Activated naive CD4-positive, alpha-beta T cell treated with anti-CD3 and anti-CD28 coated beads, Interleukin-2, amount 50 U/mL, for 72 hours (primary cell): Measurements from ENCODE around the gene TAF1B. TPM values are rescaled to one million over a fixed set of nuclear protein-coding genes. Genes with fewer than 3 reads are reported as not detected.
"Not testable (repeated sequence)": the region's sequence is repeated elsewhere in the genome, so short reads cannot be mapped to it uniquely, and the experiment has no call there.

Experiments
- ATAC-seq, 2 donors: fragments of 150-1000 bp; cut with Tn5 transposase; 2 replicates each; pipeline ENCODE4 v1.10.0; 2021; ENCODE audit warnings: mild to moderate bottlenecking in 2 of 2, moderate library complexity in 2 of 2
- DNase-seq, 2 donors: peaks; one replicate each; pipeline ENCODE4 v3.0.0; 2021 to 2022; ENCODE audit warnings: low spot score in 2 of 2
- H3K27ac Mint-ChIP-seq, 2 donors: one replicate each; pipeline ENCODE4 v1.8.0; 2022; ENCODE audit warnings: mild to moderate bottlenecking in 2 of 2, mixed read lengths in 2 of 2
- H3K36me3 Mint-ChIP-seq, 2 donors: one replicate each; pipeline ENCODE4 v1.8.0; 2022; ENCODE audit warnings: mixed read lengths in 2 of 2
- H3K9me3 Mint-ChIP-seq, 2 donors: one replicate each; pipeline ENCODE4 v1.8.0; 2022; ENCODE audit warnings: mixed read lengths in 2 of 2
- total RNA-seq, 2 donors: library from RNA; stranded (reverse); gene quantifications; one replicate each; pipeline ENCODE4 v1.2.3, GENCODE V29; 2022

Gene TAF1B
- total RNA-seq, 2 donors from 2014 or later: 22.7 to 28.8 TPM

- no peak overlapping the region for H3K27ac Mint-ChIP-seq
- ATAC-seq (no peak), DNase-seq (no peak)
- H3K36me3 Mint-ChIP-seq: no peaks in the 10 kb centered on the region
- H3K9me3 Mint-ChIP-seq: no peaks in the 10 kb centered on the region
Observed at GRCh38 chr2:9818097-9818496, 25.2 kb upstream of the TAF1B start.

GRCh38 chr2:9819551-9819950 lies 23.7 kb upstream of the TAF1B start:
- ATAC-seq (no peak), DNase-seq (no peak)
- H3K36me3 Mint-ChIP-seq: no peaks in the 10 kb centered on the region
- no peak overlapping the region for H3K27ac Mint-ChIP-seq
- no peaks in the 10 kb centered on the region for H3K9me3 Mint-ChIP-seq

- DNase-seq: no peak
- Mint-ChIP-seq H3K27ac (no peak overlapping the region), H3K36me3 (no peaks in the 10 kb centered on the region), H3K9me3 (no peaks in the 10 kb centered on the region)
- no peak for ATAC-seq
Observed at GRCh38 chr2:9820020-9820973, 23.0 kb upstream of the TAF1B start.

GRCh38 chr2:9821805-9822445 lies 21.3 kb upstream of the TAF1B start:
- H3K9me3 Mint-ChIP-seq: no peaks in the 10 kb centered on the region

GRCh38 chr2:9824441-9824840 lies 18.8 kb upstream of the TAF1B start:
- H3K36me3 Mint-ChIP-seq: no peaks in the 10 kb centered on the region
- DNase-seq (no peak), ATAC-seq (no peak)
- H3K27ac Mint-ChIP-seq: no peak overlapping the region
- H3K9me3 Mint-ChIP-seq: no peaks in the 10 kb centered on the region

More at GRCh38 chr2:9821805-9822445, 21.3 kb upstream of the TAF1B start:
- DNase-seq (no peak), ATAC-seq (no peak)
- Mint-ChIP-seq H3K36me3 (no peaks in the 10 kb centered on the region), H3K27ac (no peak overlapping the region)

GRCh38 chr2:9824956-9825720 lies 18.1 kb upstream of the TAF1B start:
- no peaks in the 10 kb centered on the region for H3K36me3 Mint-ChIP-seq

GRCh38 chr2:9826208-9826607 lies 17.1 kb upstream of the TAF1B start:
- Mint-ChIP-seq H3K27ac (no peak overlapping the region), H3K9me3 (no peaks in the 10 kb centered on the region)

More at GRCh38 chr2:9824956-9825720, 18.1 kb upstream of the TAF1B start:
- DNase-seq: no peak
- Mint-ChIP-seq H3K9me3 (no peaks in the 10 kb centered on the region), H3K27ac (no peak overlapping the region)
- no peak for ATAC-seq

GRCh38 chr2:9830685-9831410 lies 12.4 kb upstream of the TAF1B start:
- no peaks in the 10 kb centered on the region for H3K36me3 Mint-ChIP-seq
- no peak overlapping the region for H3K27ac Mint-ChIP-seq
- no peaks in the 10 kb centered on the region for H3K9me3 Mint-ChIP-seq
- ATAC-seq: peak in 1 of 2 donors; percentile 47
- no peak for DNase-seq

More at GRCh38 chr2:9826208-9826607, 17.1 kb upstream of the TAF1B start:
- DNase-seq: no peak
- H3K36me3 Mint-ChIP-seq: no peaks in the 10 kb centered on the region
- ATAC-seq: no peak

- Mint-ChIP-seq H3K36me3 (no peaks in the 10 kb centered on the region), H3K9me3 (no peaks in the 10 kb centered on the region), H3K27ac (no peak overlapping the region)
- ATAC-seq (no peak), DNase-seq (no peak)
Observed at GRCh38 chr2:9831670-9832069, 11.6 kb upstream of the TAF1B start.

GRCh38 chr2:9832586-9832985 lies 10.7 kb upstream of the TAF1B start:
- H3K9me3 Mint-ChIP-seq: no peaks in the 10 kb centered on the region
- H3K27ac Mint-ChIP-seq: no peak overlapping the region
- ATAC-seq (no peak), DNase-seq (no peak)
- no peaks in the 10 kb centered on the region for H3K36me3 Mint-ChIP-seq

GRCh38 chr2:9835068-9835467 lies 8.2 kb upstream of the TAF1B start:
- H3K27ac Mint-ChIP-seq, H3K36me3 Mint-ChIP-seq, ATAC-seq, DNase-seq, H3K9me3 Mint-ChIP-seq: not testable (repeated sequence)

- no peak for DNase-seq
- no peak for ATAC-seq
Observed at GRCh38 chr2:9836074-9836473, 7.2 kb upstream of the TAF1B start.

GRCh38 chr2:9836517-9836916 lies 6.8 kb upstream of the TAF1B start:
- Mint-ChIP-seq H3K36me3 (no peaks in the 10 kb centered on the region), H3K27ac (no peak overlapping the region), H3K9me3 (no peaks in the 10 kb centered on the region)
- DNase-seq (no peak), ATAC-seq (no peak)

More at GRCh38 chr2:9836074-9836473, 7.2 kb upstream of the TAF1B start:
- H3K9me3 Mint-ChIP-seq: no peaks in the 10 kb centered on the region
- H3K27ac Mint-ChIP-seq: no peak overlapping the region
- H3K36me3 Mint-ChIP-seq: no peaks in the 10 kb centered on the region

GRCh38 chr2:9837451-9837850 lies 5.8 kb upstream of the TAF1B start:
- no peak overlapping the region for H3K27ac Mint-ChIP-seq
- H3K9me3 Mint-ChIP-seq: no peaks in the 10 kb centered on the region
- ATAC-seq (no peak), DNase-seq (no peak)
- H3K36me3 Mint-ChIP-seq: no peaks in the 10 kb centered on the region

GRCh38 chr2:9838391-9838790 lies 4.9 kb upstream of the TAF1B start:
- no peak for ATAC-seq
- H3K36me3 Mint-ChIP-seq: peaks cover 5 to 6% of the 10 kb centered on the region in 2 donors
- H3K27ac Mint-ChIP-seq: no peak overlapping the region
- H3K9me3 Mint-ChIP-seq: no peaks in the 10 kb centered on the region
- no peak for DNase-seq

GRCh38 chr2:9842487-9843228 lies 616 bp upstream of the TAF1B start:
- H3K9me3 Mint-ChIP-seq: no peaks in the 10 kb centered on the region
- ATAC-seq (no peak), DNase-seq (no peak)

More at GRCh38 chr2:9842487-9843228, 616 bp upstream of the TAF1B start:
- H3K27ac Mint-ChIP-seq: peak overlapping the region; percentile 86 to 94
- H3K36me3 Mint-ChIP-seq: peaks cover 10 to 16% of the 10 kb centered on the region in 2 donors
